Panc1 (cell line): Measurements from ENCODE around the gene ADAR. TPM values are rescaled to one million over a fixed set of nuclear protein-coding genes. Genes with fewer than 3 reads are reported as not detected.

Source experiments
- ATAC-seq: fragments of 200-7000 bp; cut with Tn5 transposase; 2 replicates; pipeline ENCODE4 v1.9.1; 2020; ENCODE audit warnings: mild to moderate bottlenecking, moderate library complexity
- BruUV-seq: library from RNA; stranded (reverse); fragments of 400-500 nt; replicated peaks from 2 replicates; lab custom pipeline; 2021; lab: Mats Ljungman, UMichigan
- CTCF ChIA-PET: fragments of 300-600 bp; sonication (Branson Sonifier 250); formaldehyde crosslinking; loops from one replicate; lab custom pipeline; 2022; ENCODE audit warnings: antibody characterized with exemption; lab: Charles Lee
- POLR2A ChIA-PET: fragments of 300-600 bp; sonication (Branson Sonifier 250); formaldehyde crosslinking; loops from one replicate; lab custom pipeline; 2022; ENCODE audit warnings: antibody characterized with exemption; lab: Charles Lee
- DNase-seq: peaks from one replicate; pipeline ENCODE4 v3.0.0-alpha.2; 2010; ENCODE audit warnings: low read depth, low spot score
- H3K27ac ChIP-seq: 2 replicates; pipeline ENCODE4 v1.5.1; 2011; ENCODE audit warnings: mild to moderate bottlenecking, low read length, inconsistent platforms
- H3K27me3 ChIP-seq: fragments of 200-500 bp; sonication (Bioruptor generic); 2 replicates; pipeline ENCODE4 v1.6.0; 2014; ENCODE audit warnings: low read length, inconsistent platforms; ENCODE audit not compliant: control insufficient read depth, insufficient read depth
- H3K36me3 ChIP-seq: fragments of 200-500 bp; sonication (Bioruptor generic); 2 replicates; pipeline ENCODE4 v1.5.1; 2014; ENCODE audit warnings: inconsistent platforms, mild to moderate bottlenecking, low read length, moderate library complexity; ENCODE audit not compliant: control insufficient read depth, insufficient read depth
- H3K4me1 ChIP-seq: 2 replicates; pipeline ENCODE4 v1.5.1; 2011; ENCODE audit warnings: inconsistent platforms, mild to moderate bottlenecking, low read length, moderate library complexity; ENCODE audit not compliant: control insufficient read depth, insufficient read depth
- H3K4me3 ChIP-seq, 2 experiments: 2 replicates each; pipeline ENCODE4 v1.5.1; 2011 to 2012; ENCODE audit warnings: low read depth in 2 of 2, low read length in 2 of 2, mild to moderate bottlenecking in 2 of 2, inconsistent platforms in 1 of 2, moderate library complexity in 1 of 2
- H3K9me3 ChIP-seq: fragments of 200-500 bp; sonication (Bioruptor generic); 2 replicates; pipeline ENCODE4 v1.5.1; 2014; ENCODE audit warnings: low read depth, mild to moderate bottlenecking, inconsistent platforms, low read length, moderate library complexity; ENCODE audit not compliant: control insufficient read depth, insufficient read depth
- CTCF ChIP-seq: fragments of 450-650 bp; IDR thresholded peaks from 2 replicates; pipeline ENCODE4 v1.5.1; 2017; ENCODE audit warnings: mild to moderate bottlenecking
- POLR2AphosphoS5 ChIP-seq: IDR thresholded peaks from 2 replicates; pipeline ENCODE4 v1.6.1; 2012; ENCODE audit warnings: mild to moderate bottlenecking, low read depth, low read length, moderate library complexity
- REST ChIP-seq, 2 experiments: IDR thresholded peaks; 2 replicates each; pipeline ENCODE4 v1.6.1; 2011 to 2012; ENCODE audit warnings: low read depth in 2 of 2, control low read depth in 1 of 2, low read length in 1 of 2, mild to moderate bottlenecking in 1 of 2, moderate library complexity in 1 of 2; ENCODE audit not compliant: insufficient read depth in 1 of 2
- SIN3A ChIP-seq: IDR thresholded peaks from 2 replicates; pipeline ENCODE4 v1.6.1; 2012; ENCODE audit warnings: low read depth, mild to moderate bottlenecking, low read length, moderate library complexity, borderline replicate concordance; ENCODE audit not compliant: insufficient read depth
- TCF7L2 ChIP-seq: IDR thresholded peaks from 2 replicates; pipeline ENCODE4 v1.6.1; 2011; ENCODE audit warnings: mild to moderate bottlenecking, low read depth, low read length, inconsistent platforms
- in situ Hi-C: cut with HindIII; loops from 2 replicates; pipeline ENCODE4 v1.10.0; 2016; ENCODE audit warnings: low sequenced_read_pairs, low pct_unique_long_range_greater_than_20kb
- intact Hi-C: fragments of 100-400 bp; cut with micrococcal nuclease; formaldehyde crosslinking; loops from one replicate; pipeline ENCODE4 v1.10.0; 2022; ENCODE audit not compliant: unreplicated experiment
- total RNA-seq: library from RNA; stranded (reverse); gene quantifications from one replicate; pipeline ENCODE4 v1.2.1, GENCODE V29; 2021; ENCODE audit not compliant: unreplicated experiment

Gene ADAR
- total RNA-seq, 1 experiment from 2014 or later = 136 TPM

GRCh38 chr1:154614247-154614646 is 6.3 kb upstream of the ADAR start:
- ATAC-seq = no peak

GRCh38 chr1:154611150-154611862 is 3.3 kb upstream of the ADAR start:
- DNase-seq (no peak), ATAC-seq (no peak)
- peak overlapping the region; percentile 63 for H3K27ac ChIP-seq
- TF ChIP-seq SIN3A (no peak), TCF7L2 (no peak), CTCF (peak; percentile 18; the same call in 1 of the 2 replicates)
- CTCF ChIA-PET = interaction anchor here (0.6 to 0.7 kb wide), 2 partner anchors 213 to 257 kb away, joined by 3 to 5 read pairs; no protein-coding TSS in a partner anchor
- H3K36me3 ChIP-seq = peaks cover 3% of the 10 kb centered on the region; the same call in 1 of the 2 replicates
- no TSS peak for BruUV-seq
- no peaks in the 10 kb centered on the region for H3K9me3 ChIP-seq
- in situ Hi-C loops = no loop called here
- intact Hi-C loops = no loop called here
- H3K4me3 ChIP-seq = no peak overlapping the region
- H3K4me1 ChIP-seq = peaks cover 36% of the 10 kb centered on the region
- H3K27me3 ChIP-seq = no peaks in the 10 kb centered on the region
- POLR2A ChIA-PET = interaction anchor here (0.6 kb wide), 1 partner anchor 16 kb away, joined by 3 read pairs; no protein-coding TSS in a partner anchor

More at GRCh38 chr1:154614247-154614646, 6.3 kb upstream of the ADAR start:
- CTCF ChIA-PET = no interaction called here
- Histone ChIP-seq H3K4me3 (no peak overlapping the region), H3K27me3 (no peaks in the 10 kb centered on the region), H3K4me1 (peaks cover 23% of the 10 kb centered on the region), H3K9me3 (no peaks in the 10 kb centered on the region), H3K27ac (no peak overlapping the region), H3K36me3 (no peaks in the 10 kb centered on the region)
- intact Hi-C loops (no loop called here), in situ Hi-C loops (no loop called here)
- TF ChIP-seq REST (IDR thresholded peaks at IDR 0.05; ENCODE audit: insufficient read depth in 1 of 2, low read depth in 2 of 2, low read length in 1 of 2) = no peak
- TF ChIP-seq POLR2AphosphoS5 = no peak
- no peak for TF ChIP-seq SIN3A
- no peak for TF ChIP-seq TCF7L2
- TF ChIP-seq CTCF = no peak
- no TSS peak for BruUV-seq
- no peak for DNase-seq
- POLR2A ChIA-PET = no interaction called here
